ENCODE data around the gene ABHD2. TPM values are rescaled to one million over a fixed set of nuclear protein-coding genes. Genes with fewer than 3 reads are reported as not detected.
"Not testable (repeated sequence)": the region's sequence is repeated elsewhere in the genome, so short reads cannot be mapped to it uniquely, and the experiment has no call there.

Gene ABHD2
- total RNA-seq, 1 experiment from 2014 or later = 18.3 TPM

GRCh38 chr15:89070197-89071124 is 17.8 kb upstream of the ABHD2 start:
- Histone ChIP-seq H3K9me3 (peaks cover 15% of the 10 kb centered on the region), H3K27me3 (no peaks in the 10 kb centered on the region), H3K36me3 (no peaks in the 10 kb centered on the region), H3K4me3 (no peak overlapping the region)
- DNase-seq = no peak

GRCh38 chr15:89071471-89071870 is 16.8 kb upstream of the ABHD2 start:
- DNase-seq = no peak
- no peaks in the 10 kb centered on the region for H3K36me3 ChIP-seq
- no peak overlapping the region for H3K4me3 ChIP-seq
- no peaks in the 10 kb centered on the region for H3K27me3 ChIP-seq
- H3K9me3 ChIP-seq = peaks cover 13% of the 10 kb centered on the region

DNA sequence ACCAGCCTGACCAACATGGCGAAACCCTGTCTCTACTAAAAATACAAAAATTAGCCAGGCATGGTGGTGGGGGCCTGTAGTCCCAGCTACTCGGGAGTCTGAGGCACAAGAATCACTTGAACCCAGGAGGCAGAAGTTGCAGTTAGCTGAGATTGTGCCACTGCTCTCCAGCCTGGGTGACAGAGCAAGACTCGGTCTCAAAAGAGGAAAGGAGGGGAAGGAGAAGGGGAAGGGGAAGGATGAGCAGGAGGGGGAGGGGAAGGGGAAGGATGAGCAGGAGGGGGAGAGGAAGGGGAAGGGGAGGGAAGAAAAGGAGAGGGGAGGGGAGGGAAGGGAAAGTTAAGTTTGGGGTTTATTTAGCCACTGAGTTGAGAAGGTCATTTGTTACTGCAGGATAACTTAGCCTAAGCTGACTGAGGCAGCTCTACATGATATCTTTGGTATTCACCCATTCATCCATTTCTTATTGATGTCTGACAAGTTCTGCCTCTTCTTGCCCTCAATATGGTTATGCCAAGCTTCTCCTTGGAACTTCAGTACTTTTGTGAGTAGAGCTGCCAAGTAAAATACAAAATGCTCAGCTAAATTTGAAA is 15.9 kb upstream of the ABHD2 start:
- H3K4me3 ChIP-seq = no peak overlapping the region
- no peak for DNase-seq
- H3K27me3 ChIP-seq = no peaks in the 10 kb centered on the region
- H3K9me3 ChIP-seq = peaks cover 3% of the 10 kb centered on the region
- H3K36me3 ChIP-seq = no peaks in the 10 kb centered on the region

GRCh38 chr15:89074402-89075012 is 13.7 kb upstream of the ABHD2 start:
- Histone ChIP-seq H3K27me3 (no peaks in the 10 kb centered on the region), H3K4me3 (no peak overlapping the region), H3K9me3 (no peaks in the 10 kb centered on the region), H3K36me3 (no peaks in the 10 kb centered on the region)
- DNase-seq = no peak

- Histone ChIP-seq H3K4me3 (no peak overlapping the region), H3K9me3 (no peaks in the 10 kb centered on the region), H3K27me3 (no peaks in the 10 kb centered on the region), H3K36me3 (no peaks in the 10 kb centered on the region)
- no peak for DNase-seq
Observed at GRCh38 chr15:89075101-89075640, 13.1 kb upstream of the ABHD2 start.

GRCh38 chr15:89075846-89076245 is 12.4 kb upstream of the ABHD2 start:
- no peaks in the 10 kb centered on the region for H3K36me3 ChIP-seq
- no peaks in the 10 kb centered on the region for H3K27me3 ChIP-seq
- DNase-seq = no peak
- no peaks in the 10 kb centered on the region for H3K9me3 ChIP-seq
- no peak overlapping the region for H3K4me3 ChIP-seq

- Histone ChIP-seq H3K27me3 (no peaks in the 10 kb centered on the region), H3K4me3 (no peak overlapping the region), H3K36me3 (no peaks in the 10 kb centered on the region), H3K9me3 (no peaks in the 10 kb centered on the region)
- DNase-seq = no peak
Observed at GRCh38 chr15:89077750-89078149, 10.5 kb upstream of the ABHD2 start.

DNA sequence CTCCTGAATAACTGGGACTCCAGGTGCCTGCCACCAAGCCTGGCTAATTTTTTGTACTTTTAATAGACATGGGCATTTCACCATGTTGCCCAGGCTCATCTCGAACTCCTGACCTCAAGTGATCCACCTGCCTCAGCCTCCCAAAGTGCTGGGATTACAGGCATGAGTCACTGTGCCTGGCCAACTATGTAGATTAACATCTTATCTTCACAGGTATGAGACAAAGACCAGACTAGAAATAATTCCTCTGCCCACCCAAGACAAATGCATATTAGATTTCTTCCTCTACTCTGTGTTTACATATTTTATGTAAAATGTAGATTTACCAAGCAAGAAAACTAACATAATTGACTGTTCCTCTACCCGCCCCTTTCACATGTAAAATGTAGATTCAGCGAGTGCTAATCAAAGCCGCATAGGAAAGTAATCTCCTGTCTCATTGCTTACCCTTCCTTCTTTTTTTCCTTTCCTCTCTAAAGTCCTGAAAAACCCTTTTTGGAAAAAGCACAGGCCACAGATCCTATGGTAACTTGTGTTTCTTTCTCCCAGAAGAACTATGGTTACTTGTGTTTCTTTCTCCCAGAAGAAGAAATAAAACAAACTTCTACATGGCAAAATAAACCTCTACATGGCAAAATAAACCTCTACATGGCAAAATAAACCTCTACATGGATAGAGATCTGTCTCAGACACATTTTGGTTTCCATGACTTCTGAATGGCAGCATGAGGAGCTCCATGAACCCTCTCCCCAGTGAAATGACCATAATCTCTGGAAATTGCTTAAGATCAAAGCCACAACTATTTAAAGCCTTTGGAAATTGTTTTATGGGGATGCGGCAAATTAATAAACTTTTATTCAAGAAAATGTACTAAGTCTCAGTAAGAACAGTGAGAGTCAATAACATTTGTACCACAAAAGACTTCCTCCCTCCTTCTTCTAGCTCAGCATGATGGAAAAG is 9.1 kb upstream of the ABHD2 start:
- no peaks in the 10 kb centered on the region for H3K27me3 ChIP-seq
- H3K9me3 ChIP-seq = no peaks in the 10 kb centered on the region
- H3K4me3 ChIP-seq = no peak overlapping the region
- DNase-seq = no peak
- no peaks in the 10 kb centered on the region for H3K36me3 ChIP-seq

DNA sequence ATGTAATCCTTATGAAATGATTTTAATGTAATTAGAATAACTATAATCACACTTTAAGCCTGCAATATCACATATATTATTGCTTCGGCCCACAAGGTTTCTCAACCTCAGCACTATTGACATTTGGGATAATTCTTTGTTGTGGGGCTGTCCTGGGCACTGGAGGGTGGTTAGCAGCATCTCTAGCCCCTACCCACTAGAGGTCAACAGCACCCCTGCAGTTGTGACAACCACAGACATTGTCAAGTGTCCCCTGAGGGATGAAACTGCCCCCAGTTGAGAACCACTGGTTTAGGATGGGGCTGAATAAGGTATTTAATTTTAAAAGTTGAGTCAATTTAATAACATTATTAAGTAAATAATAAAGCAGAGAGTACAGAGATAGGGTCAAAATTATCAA is 6.4 kb upstream of the ABHD2 start:
- no peaks in the 10 kb centered on the region for H3K27me3 ChIP-seq
- DNase-seq = no peak

GRCh38 chr15:89083246-89083645 is 5.0 kb upstream of the ABHD2 start:
- Histone ChIP-seq H3K4me3 (no peak overlapping the region), H3K36me3 (no peaks in the 10 kb centered on the region), H3K9me3 (no peaks in the 10 kb centered on the region), H3K27me3 (no peaks in the 10 kb centered on the region)
- DNase-seq = no peak

More for the DNA sequence above, 6.4 kb upstream of the ABHD2 start:
- Histone ChIP-seq H3K9me3 (no peaks in the 10 kb centered on the region), H3K36me3 (no peaks in the 10 kb centered on the region), H3K4me3 (no peak overlapping the region)

DNA sequence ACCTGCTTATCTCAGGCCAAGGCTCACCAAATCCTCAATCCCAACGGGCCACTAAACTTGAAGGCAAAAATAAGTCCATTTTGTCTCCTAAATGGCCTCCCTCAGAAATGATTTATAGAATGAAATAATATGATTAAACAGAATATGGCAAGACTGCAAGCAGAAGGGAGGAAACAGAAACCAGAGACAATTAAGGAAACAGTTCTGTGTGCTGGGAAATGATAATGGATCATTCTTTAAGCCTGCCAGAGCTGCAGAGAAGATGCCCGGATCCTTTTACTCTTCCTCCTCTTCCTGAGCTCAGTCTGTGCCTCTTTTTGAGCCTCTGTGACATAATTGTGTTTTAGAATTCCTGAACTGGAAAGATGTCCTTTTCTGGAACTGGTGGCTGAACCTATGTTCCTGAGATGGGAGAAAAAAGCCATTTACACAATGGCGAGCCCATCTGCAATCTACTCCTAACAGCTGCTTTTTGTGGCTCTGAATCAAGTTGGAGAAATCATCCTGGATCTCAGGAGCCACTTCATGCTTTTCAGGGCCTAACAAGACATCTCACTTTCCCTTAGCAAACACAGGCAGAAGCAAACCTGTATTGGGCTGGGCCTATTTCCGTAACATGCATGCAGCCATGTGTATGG is 2.8 kb upstream of the ABHD2 start:
- DNase-seq = no peak
- Histone ChIP-seq H3K9me3 (no peaks in the 10 kb centered on the region), H3K27me3 (no peaks in the 10 kb centered on the region), H3K4me3 (no peak overlapping the region), H3K36me3 (no peaks in the 10 kb centered on the region)

- not testable (repeated sequence) for DNase-seq, H3K27me3 ChIP-seq, H3K9me3 ChIP-seq, H3K36me3 ChIP-seq, H3K4me3 ChIP-seq
Observed at GRCh38 chr15:89085933-89086332, 2.3 kb upstream of the ABHD2 start.

DNA sequence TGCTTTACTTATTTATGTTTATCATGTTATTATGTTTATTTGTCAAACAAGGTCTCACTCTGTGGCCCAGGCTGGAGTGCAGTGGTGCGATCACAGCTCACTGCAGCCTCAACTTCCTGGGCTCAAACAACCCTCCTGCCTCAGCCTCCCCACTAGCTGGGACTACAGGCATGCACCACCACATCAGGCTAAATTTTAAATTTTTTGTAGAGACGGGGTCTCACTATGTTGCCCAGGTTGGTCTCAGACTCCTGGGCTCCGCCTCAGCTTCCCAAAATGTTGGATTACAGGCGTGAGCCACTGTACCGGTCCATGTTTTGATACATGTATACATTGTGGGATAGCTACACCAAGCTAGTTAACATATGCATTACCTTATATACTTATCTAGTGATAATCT is 1.9 kb upstream of the ABHD2 start:
- not testable (repeated sequence) for H3K4me3 ChIP-seq, H3K36me3 ChIP-seq, H3K9me3 ChIP-seq, H3K27me3 ChIP-seq, DNase-seq

GRCh38 chr15:89087161-89087829 is 961 bp upstream of the ABHD2 start:
- Histone ChIP-seq H3K4me3 (peak overlapping the region; percentile 91), H3K27me3 (no peaks in the 10 kb centered on the region), H3K9me3 (no peaks in the 10 kb centered on the region), H3K36me3 (peaks cover 2% of the 10 kb centered on the region)
- no peak for DNase-seq

- Histone ChIP-seq H3K4me3 (peak overlapping the region; percentile 91), H3K9me3 (no peaks in the 10 kb centered on the region), H3K36me3 (peaks cover 5% of the 10 kb centered on the region), H3K27me3 (no peaks in the 10 kb centered on the region)
- DNase-seq = peak; percentile 14
Observed at GRCh38 chr15:89088605-89089315, 504 bp downstream of the ABHD2 start.
